LHCN-M2 (cell line): ENCODE measurements around the gene GALNT10. TPM values are rescaled to one million over a fixed set of nuclear protein-coding genes. Genes with fewer than 3 reads are reported as not detected.
"Not testable (repeated sequence)": the region's sequence is repeated elsewhere in the genome, so short reads cannot be mapped to it uniquely, and the experiment has no call there.

Source experiments
- DNase-seq: peaks from one replicate; pipeline ENCODE4 v3.0.0-alpha.2; 2012; ENCODE audit warnings: low read depth
- polyA plus RNA-seq: library from polyadenylated mRNA; unstranded; fragments of >200 nt; gene quantifications from one replicate; pipeline ENCODE4 v1.2.1, GENCODE V29; 2012; ENCODE audit warnings: missing spikeins
- total RNA-seq: library from RNA; depleted of rRNA; stranded (reverse); fragments of >200 nt; gene quantifications from 2 replicates; pipeline ENCODE4 v1.2.3, GENCODE V29; 2014; rRNA removed

The GALNT10 gene, protein sequence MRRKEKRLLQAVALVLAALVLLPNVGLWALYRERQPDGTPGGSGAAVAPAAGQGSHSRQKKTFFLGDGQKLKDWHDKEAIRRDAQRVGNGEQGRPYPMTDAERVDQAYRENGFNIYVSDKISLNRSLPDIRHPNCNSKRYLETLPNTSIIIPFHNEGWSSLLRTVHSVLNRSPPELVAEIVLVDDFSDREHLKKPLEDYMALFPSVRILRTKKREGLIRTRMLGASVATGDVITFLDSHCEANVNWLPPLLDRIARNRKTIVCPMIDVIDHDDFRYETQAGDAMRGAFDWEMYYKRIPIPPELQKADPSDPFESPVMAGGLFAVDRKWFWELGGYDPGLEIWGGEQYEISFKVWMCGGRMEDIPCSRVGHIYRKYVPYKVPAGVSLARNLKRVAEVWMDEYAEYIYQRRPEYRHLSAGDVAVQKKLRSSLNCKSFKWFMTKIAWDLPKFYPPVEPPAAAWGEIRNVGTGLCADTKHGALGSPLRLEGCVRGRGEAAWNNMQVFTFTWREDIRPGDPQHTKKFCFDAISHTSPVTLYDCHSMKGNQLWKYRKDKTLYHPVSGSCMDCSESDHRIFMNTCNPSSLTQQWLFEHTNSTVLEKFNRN
- total RNA-seq, result 30.3 and 31.7 TPM in 2 replicates
- polyA plus RNA-seq, result 58.6 TPM

- DNase-seq, result peak; percentile 49
Observed at GRCh38 chr5:154190595-154191304, at the start of gene GALNT10. GALNT10 (plus strand) TSS chr5:154190733; CDS start chr5:154190867, 134 bp downstream.

DNA sequence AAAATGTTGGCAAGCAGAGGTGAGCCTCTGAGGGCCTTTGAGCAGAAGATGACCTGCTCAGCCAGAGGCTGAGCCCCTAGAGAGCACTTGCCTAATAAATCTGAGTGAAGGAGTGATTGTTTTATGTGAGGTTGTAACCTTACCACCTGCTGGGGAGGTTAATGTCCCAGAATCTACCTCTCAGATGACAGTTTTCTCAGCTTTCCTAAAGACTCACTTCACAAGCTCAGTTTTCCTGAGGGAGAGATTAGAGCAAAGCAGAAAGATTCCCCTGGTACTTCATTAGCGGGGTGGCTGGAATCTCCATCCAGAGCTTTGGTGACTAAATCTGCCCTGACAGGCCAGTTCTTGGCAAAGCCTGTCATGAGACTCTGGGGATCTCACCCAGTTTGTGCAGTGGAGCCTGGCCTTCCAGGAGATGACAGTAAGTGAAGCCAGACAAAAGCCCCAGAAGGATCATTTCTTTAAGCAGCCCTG lies 48.8 kb upstream of the GALNT10 start:
- no peak for DNase-seq

DNA sequence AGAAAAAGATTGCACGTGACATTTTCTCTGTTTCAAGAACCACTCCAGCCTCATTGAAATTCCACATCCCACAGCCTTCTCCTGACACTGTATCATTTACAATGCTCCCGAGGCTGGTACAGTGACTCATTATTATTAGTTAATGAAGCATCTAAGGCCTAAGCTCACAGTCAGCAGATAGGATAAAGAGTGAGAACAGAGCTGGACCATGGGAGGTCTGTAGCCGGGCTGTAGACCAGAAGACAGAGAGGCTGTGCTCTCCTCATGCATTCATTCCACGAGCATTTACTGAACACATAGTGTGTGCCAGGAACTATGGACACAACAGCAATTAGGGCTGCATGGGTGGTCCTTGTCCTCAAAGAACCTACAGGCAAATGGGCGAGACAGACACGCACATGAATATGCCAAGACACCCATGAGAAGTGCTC lies 47.3 kb upstream of the GALNT10 start:
- DNase-seq, result no peak

- DNase-seq, result no peak
Observed at GRCh38 chr5:154145268-154145667, 45.3 kb upstream of the GALNT10 start.

DNA sequence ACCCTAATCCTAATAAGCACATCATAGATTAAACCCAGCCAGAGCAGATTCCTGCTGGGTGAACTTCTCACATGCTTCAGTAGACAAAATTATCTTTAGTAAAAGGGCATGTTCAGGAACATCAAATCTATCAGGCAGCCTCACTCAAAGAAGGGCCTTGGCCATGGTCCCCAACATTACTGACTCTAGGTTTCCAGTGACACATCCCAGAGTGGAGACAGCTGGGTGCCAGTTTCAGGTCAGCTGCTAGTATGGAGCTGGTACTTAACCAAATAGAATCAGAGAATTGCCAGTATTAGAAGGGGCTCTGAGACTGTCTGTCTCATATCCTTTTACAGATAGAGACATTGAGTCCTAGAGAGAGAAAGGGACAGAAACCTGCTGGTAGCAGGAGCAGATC lies 44.1 kb upstream of the GALNT10 start:
- DNase-seq, result no peak

DNA sequence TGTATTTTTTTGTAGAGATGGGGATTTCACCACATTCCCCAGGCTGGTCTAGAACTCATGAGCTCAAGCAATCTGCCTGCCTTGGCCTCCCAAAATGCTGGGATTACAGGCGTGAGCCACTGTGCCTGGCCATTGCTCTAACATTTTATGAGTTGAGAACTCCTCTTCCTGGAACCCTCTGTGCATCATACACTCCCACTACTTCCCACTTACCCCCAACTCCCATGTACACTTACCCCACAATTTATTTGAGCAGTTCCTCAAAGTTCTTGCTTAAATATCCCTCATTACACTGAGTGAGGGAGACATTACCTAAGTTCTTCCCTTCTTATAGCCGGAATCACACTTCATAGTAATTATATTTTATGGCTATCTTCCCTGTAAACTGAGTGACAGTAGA lies 42.9 kb upstream of the GALNT10 start:
- DNase-seq, result no peak

- not testable (repeated sequence) for DNase-seq
Observed at GRCh38 chr5:154150471-154150870, 40.1 kb upstream of the GALNT10 start.

DNA sequence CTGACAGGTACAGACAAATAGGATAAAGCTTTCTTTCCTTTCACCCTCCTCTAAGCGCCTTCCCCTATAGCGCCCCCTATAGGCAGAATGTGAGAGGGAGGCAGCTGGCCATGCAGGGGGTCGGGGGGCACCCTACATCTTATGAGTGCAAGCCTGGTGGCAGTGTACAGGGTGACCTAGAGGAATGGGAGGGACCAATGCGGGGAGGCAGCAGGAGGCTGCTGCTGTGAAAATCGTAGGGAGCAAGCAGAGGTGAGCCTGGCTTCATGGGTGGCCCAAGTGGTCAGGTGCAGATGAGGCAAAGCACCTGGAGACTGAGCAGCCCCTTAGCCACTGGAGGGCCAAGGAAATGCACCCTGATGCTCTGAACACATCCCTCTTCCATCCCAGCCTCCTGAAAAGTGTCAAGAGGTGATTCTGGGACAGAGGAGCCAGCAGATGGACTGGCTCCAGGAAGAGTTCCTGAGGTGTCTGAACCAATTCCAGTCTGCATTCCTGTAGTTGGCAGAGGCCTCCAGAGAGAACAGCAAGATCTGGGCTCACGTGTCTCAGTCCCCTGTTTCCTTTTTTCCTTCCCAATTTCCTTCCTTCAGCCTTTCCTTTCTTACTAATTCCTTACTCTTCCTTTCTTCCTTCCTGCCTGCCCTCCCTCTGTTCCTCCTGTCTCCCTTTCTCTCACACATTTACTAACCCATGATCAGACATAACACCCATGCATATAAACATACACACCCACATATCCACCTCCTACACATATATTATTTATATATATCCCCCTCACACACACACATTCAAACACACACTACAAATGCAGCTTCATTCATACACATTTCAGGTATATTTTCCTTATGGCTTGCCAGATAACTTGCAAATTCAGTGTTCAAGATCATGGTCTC lies 32.8 kb upstream of the GALNT10 start:
- DNase-seq, result no peak

- no peak for DNase-seq
Observed at GRCh38 chr5:154158379-154158737, 32.2 kb upstream of the GALNT10 start.

DNA sequence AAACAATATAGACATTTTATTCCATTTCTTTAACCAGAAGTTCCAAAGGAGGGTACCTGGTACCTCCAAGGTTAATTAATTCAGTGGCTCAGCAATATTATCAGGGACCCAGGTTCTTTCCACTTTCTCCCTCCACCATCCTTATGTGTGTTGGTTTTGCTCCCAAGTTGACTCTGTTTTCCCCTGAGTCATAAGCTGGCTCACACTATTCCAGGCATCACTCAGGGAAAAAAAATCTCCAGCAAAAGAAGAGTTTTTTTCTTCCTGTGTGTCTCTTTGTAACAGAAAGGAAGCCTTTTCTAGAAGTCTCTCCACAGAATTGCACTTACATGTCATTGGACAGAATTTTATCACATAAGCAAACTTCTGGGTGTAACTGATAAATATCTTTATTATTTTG lies 31.2 kb upstream of the GALNT10 start:
- peak; percentile 39 for DNase-seq

- DNase-seq, result peak; percentile 57
Observed at GRCh38 chr5:154162539-154163151, 27.9 kb upstream of the GALNT10 start.

DNA sequence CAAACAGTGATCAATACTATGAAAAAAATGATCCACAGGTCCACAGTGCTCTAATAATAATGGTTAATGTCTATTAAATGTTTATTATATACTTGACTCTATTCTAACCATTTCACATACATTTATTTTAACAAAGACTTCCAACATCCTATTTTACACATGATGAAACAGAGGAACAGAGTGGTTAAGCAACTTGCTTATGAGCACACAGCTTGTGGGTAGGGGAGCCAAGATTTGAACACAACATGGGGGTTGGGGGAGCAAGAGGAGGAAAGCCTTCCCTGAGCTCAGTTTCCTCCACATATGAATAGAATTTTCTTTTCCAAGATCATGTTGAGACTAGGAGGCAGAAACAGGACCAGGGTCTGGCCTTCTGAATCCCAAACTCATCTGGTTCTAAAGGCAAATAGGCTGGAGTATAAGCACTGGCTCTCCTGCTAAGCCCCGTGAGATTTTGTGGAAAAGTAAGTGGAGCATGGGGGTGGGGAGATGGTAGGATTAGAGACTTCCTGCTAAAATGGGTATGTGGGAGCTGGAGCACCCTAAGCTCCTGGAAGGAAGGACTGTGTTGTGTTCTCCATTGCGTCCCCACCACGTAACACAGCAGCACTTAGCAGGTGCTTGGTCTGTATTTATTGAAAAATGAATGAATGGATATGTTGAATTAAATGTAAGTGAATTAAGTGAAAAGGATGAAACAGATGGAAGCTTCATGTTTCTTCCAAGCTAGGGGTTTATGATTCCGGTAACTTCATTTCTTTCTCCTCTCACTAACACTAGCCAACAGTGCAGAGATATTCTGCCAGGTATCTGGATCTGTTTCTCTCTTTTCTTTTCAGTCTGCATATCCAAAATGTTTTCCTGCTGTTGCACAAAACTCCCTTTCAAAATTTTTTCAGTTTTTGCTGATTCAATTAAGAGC lies 26.9 kb upstream of the GALNT10 start:
- no peak for DNase-seq

DNA sequence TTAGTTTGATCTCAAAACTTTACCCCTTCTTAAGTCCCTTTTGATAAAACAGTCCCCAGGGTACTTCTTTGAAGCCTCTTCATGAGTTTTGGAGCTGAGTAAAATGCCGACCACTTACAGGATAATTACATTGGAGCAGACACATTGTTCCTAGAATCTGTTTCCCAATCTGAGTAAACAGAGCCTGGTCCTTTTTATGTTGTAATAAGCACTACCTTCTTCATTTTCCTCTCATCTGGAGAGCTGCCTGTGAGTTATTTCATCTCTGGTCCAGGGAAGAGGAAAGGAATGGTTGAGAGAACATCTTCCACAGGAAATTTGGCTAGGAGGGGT lies 26.3 kb upstream of the GALNT10 start:
- no peak for DNase-seq

DNA sequence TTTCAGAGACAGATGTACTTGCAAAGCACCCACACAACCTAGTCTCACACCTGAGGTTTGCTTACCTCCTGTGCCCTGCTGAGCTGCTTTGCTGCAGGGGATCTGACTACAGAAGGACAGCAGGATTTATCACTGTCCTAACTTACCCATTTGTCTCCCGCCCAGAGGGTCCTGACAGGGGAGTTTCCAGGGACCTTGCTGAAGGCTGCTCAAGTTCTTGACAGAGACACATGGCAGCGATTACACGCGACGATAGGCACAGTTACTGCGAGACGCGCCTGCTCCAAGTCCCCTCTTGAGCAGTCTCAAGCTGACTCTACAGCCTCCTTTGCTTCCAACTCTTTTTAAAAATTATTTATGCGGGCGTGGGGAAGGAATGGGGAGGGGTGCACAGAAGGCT lies 24.6 kb upstream of the GALNT10 start:
- no peak for DNase-seq

DNA sequence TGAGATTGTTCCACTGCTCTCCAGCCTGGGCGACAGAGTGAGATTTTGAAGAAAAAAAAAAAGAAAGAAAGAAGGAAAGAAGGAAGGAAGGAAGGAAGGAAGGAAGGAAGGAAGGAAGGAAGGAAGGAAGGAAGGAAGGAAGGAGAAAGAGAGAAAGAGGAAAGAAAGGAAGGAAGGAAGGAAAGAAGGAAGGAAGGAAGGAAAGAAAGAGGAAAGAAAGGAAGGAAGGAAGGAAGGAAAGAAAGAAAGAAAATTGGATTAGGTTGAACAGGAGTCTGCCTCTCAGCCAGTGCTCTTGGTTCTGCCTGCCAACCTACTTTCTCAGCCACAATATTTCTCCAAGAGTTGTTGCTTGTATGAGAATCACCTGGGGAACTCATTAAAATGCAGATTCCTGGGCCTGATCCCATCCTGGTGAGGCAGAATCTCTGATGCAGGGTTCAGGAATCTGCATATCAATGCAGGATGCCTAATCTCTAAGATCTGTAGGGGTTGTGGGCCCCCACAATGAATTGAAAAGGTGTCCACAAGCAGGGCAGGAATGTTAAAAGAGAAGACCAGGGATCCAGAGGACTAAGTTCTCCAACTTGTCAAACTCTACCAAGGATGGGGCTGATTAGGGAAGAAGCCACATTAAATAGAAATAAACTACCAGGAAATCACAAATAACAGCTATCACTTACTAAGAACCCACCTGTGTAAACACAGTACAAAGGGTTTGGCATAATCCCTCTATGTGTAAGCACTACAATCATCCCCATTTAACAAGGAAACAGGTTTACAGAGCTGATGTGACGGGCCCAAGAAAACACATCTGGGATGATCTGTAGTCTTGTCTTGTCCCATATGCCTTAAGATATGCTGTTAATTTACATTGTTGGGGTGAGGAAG lies 23.4 kb upstream of the GALNT10 start:
- DNase-seq, result no peak

GRCh38 chr5:154168395-154168794 lies 22.1 kb upstream of the GALNT10 start:
- peak; percentile 49 for DNase-seq

DNA sequence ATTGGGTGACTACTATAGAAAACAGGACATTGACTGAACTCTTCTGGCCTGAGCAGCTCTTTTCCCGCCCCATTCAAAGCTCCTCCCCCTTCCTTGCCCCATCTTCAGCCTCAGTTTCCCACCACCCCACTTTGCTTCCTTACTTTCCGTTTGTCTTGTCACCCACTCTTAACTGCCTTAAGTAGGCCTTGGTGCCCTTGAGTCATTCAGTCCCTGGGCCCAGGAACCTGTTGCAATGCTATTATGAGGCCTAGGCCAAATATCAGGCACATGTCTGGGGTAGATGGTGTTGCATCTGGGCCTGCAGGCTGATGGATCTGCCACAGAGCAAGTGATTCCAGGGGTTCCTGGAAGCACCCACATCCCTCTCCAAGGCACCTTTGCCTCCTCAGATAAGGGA lies 17.7 kb upstream of the GALNT10 start:
- no peak for DNase-seq

DNA sequence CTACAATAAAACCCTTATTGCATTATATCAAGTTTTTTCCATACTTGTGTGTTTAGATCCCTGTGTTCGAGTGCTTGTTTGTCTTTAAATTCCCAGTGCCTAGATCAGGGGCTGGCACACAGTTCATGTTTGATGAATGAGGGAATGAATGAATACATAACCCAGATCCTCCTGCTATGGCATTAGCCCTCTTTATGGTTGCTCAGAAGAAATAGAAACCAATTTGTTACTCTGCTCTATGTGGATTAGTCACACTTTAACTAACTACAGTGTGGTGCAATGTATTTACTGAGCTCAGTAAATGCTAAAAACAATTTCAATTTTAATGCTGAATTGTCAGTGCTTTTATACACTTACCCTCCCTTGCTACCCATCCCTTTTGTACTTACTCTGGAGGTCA lies 16.4 kb upstream of the GALNT10 start:
- no peak for DNase-seq

DNA sequence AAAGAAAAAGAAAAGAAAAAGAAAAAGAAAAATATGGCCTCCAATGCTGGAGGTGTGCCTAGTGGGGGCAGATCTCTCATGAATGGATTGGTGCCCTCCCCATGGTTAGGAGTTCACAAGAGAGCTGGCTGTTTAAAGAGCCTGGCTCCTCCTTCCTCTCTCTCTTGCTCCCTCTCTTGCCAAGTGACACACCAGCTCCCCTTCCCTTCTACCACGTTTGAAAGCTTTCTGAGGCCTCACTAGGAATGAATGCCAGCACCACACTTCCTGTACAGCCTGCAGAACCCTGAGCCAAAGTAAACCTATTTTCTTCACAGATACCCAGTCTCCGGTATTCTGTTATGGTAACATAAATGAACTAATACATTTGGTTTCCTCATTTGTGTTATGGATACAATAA lies 14.4 kb upstream of the GALNT10 start:
- no peak for DNase-seq
